Liver (tissue), 9 donors: Measurements from ENCODE around the gene TGM2. TPM values are rescaled to one million over a fixed set of nuclear protein-coding genes. Genes with fewer than 3 reads are reported as not detected.

Experiments
- DNase-seq: peaks from one replicate; pipeline ENCODE4 v3.0.0-alpha.2; 2017; ENCODE audit warnings: low spot score
- H3K27ac ChIP-seq, 2 donors: one replicate each; pipeline ENCODE4 v1.7.0; 2013; ENCODE audit warnings: inconsistent platforms in 2 of 2, low read length in 2 of 2, control low read depth in 1 of 2, low read depth in 1 of 2, mild to moderate bottlenecking in 1 of 2
- H3K27me3 ChIP-seq, 4 donors: one replicate each; pipeline versions ENCODE4 v1.6.1 to v1.7.0; 2013; ENCODE audit warnings: low read length in 3 of 4, inconsistent platforms in 1 of 4, mild to moderate bottlenecking in 1 of 4, moderate library complexity in 1 of 4; ENCODE audit not compliant: control insufficient read depth in 4 of 4, insufficient read depth in 4 of 4
- H3K36me3 ChIP-seq, 4 donors: one replicate each; pipeline versions ENCODE4 v1.6.1 to v1.7.0; 2013; ENCODE audit warnings: low read length in 3 of 4, mild to moderate bottlenecking in 3 of 4, low read depth in 1 of 4, moderate library complexity in 1 of 4; ENCODE audit not compliant: control insufficient read depth in 4 of 4, insufficient read depth in 3 of 4
- H3K4me1 ChIP-seq, 4 donors: one replicate each; pipeline versions ENCODE4 v1.6.1 to v1.7.0; 2013; ENCODE audit warnings: low read length in 3 of 4, mild to moderate bottlenecking in 3 of 4, moderate library complexity in 1 of 4; ENCODE audit not compliant: control insufficient read depth in 4 of 4, insufficient read depth in 4 of 4
- H3K4me3 ChIP-seq, 3 donors: one replicate each; pipeline versions ENCODE4 v1.6.1 to v1.7.0; 2013; ENCODE audit warnings: low read length in 3 of 3, control low read depth in 1 of 3, low read depth in 1 of 3, mild to moderate bottlenecking in 1 of 3
- H3K9ac ChIP-seq, 2 donors: one replicate each; pipeline ENCODE4 v1.7.0; 2013; ENCODE audit warnings: low read length in 2 of 2, mild to moderate bottlenecking in 2 of 2, moderate library complexity in 2 of 2, control low read depth in 1 of 2, low read depth in 1 of 2
- H3K9me3 ChIP-seq, 4 donors: one replicate each; pipeline versions ENCODE4 v1.6.1 to v1.7.0; 2013; ENCODE audit warnings: low read length in 3 of 4; ENCODE audit not compliant: control insufficient read depth in 4 of 4
- EGR1 ChIP-seq, 2 donors: IDR thresholded peaks; 2 replicates each; pipeline ENCODE4 v1.6.1; 2016 to 2018; ENCODE audit warnings: antibody characterized with exemption in 2 of 2, low read depth in 2 of 2
- FOXA1 ChIP-seq: IDR thresholded peaks from 2 replicates; pipeline ENCODE4 v1.6.1; 2016; ENCODE audit warnings: antibody characterized with exemption
- FOXA2 ChIP-seq: IDR thresholded peaks from 2 replicates; pipeline ENCODE4 v1.6.1; 2016; ENCODE audit warnings: antibody characterized with exemption
- GABPA ChIP-seq, 2 donors: IDR thresholded peaks in 1 of 2; conservative IDR thresholded peaks in 1 of 2; 2 replicates each; pipeline ENCODE4 v1.6.1; 2016; ENCODE audit warnings: antibody characterized with exemption in 2 of 2, mild to moderate bottlenecking in 1 of 2, moderate library complexity in 1 of 2
- HNF4A ChIP-seq, 2 donors: conservative IDR thresholded peaks; 2 replicates each; pipeline ENCODE4 v1.6.1; 2016; ENCODE audit warnings: antibody characterized with exemption in 2 of 2, mild to moderate bottlenecking in 2 of 2
- HNF4G ChIP-seq: IDR thresholded peaks from 2 replicates; pipeline ENCODE4 v1.6.1; 2016; ENCODE audit warnings: antibody characterized with exemption
- JUND ChIP-seq, 2 donors: IDR thresholded peaks; 2 replicates each; pipeline ENCODE4 v1.6.1; 2016; ENCODE audit warnings: antibody characterized with exemption in 2 of 2
- RAD21 ChIP-seq, 2 donors: IDR thresholded peaks; 2 replicates each; pipeline ENCODE4 v1.6.1; 2016; ENCODE audit warnings: antibody characterized with exemption in 2 of 2, mild to moderate bottlenecking in 2 of 2
- RXRA ChIP-seq, 2 donors: IDR thresholded peaks; 2 replicates each; pipeline ENCODE4 v1.6.1; 2017 to 2018; ENCODE audit warnings: antibody characterized with exemption in 2 of 2, mild to moderate bottlenecking in 1 of 2
- SP1 ChIP-seq: IDR thresholded peaks from 2 replicates; pipeline ENCODE4 v1.6.1; 2018; ENCODE audit warnings: antibody characterized with exemption, mild to moderate bottlenecking
- TAF1 ChIP-seq: conservative IDR thresholded peaks from 2 replicates; pipeline ENCODE4 v1.6.1; 2016; ENCODE audit warnings: antibody characterized with exemption, mild to moderate bottlenecking
- YY1 ChIP-seq: IDR thresholded peaks from 2 replicates; pipeline ENCODE4 v1.6.1; 2016; ENCODE audit warnings: antibody characterized with exemption, mild to moderate bottlenecking
- WGBS: extraction: QIAGEN DNeasy Blood & Tissue Kit; methylation state at CpG from one replicate; pipeline ENCODE4 v1.1.7; 2013; 5-methylcytosine and 5-hydroxymethylcytosine counted together
- polyA plus RNA-seq, 2 donors: library from polyadenylated mRNA; stranded (reverse) in 1 of 2; unstranded in 1 of 2; fragments of 200-250 nt in 1 of 2; fragments of >200 nt in 1 of 2; fragmentation: Nextera tagmentation in 1 of 2; extraction: Ambion mirVana in 1 of 2; gene quantifications; one replicate each; pipeline versions ENCODE4 v1.2.1 to v1.2.3, GENCODE V29; 2013 to 2015
- total RNA-seq, 2 donors: library from RNA; depleted of rRNA; stranded (reverse); fragments of >200 nt; gene quantifications; one replicate each; pipeline ENCODE4 v1.2.3, GENCODE V29; 2014
- TF ChIP-seq, protein P1 (sequence below): IDR thresholded peaks from 2 replicates; pipeline ENCODE4 v1.6.1; 2016; ENCODE audit warnings: antibody characterized with exemption
- TF ChIP-seq, protein P2 (sequence below): IDR thresholded peaks from 2 replicates; pipeline ENCODE4 v1.6.1; 2016; ENCODE audit warnings: antibody characterized with exemption
- TF ChIP-seq, protein P3 (sequence below): fragments of 150-350 bp; IDR thresholded peaks from 2 replicates; pipeline ENCODE4 v1.5.1; 2017; ENCODE audit warnings: improper control_type of control experiment, low read depth, low read length; ENCODE audit not compliant: missing input control
- donor health status: healthy.
- donor health status: healthy.
- donor health status: healthy.
- donor health status: healthy.
- donor health status: healthy.

Gene TGM2
- total and polyA plus RNA-seq, 4 donors: 106 to 375 (median 190) TPM

DNA sequence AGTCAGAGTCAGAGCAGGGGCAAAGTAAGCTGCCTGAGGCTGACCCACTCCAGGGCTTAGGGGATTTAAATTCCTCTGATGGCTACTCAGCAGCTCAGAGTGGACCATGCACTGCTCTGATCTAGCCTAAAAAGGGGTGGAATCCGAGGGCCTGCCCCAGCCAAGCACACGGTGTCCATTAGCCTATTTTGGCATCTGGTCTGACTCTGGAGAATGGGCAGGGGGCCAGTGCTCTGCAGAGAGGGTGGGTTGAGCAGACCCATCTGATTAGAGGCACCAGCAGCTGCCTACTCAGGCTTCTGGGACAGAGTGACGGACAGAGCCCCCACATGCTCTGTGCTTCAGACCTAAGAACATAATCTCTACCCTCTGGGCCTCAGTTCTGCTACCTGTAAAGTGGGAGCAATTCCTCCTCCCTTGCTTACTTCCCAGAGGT, 25.9 kb upstream of the TGM2 start:
- no peak overlapping the region for H3K9ac ChIP-seq
- H3K27me3 ChIP-seq: no peaks in the 10 kb centered on the region
- H3K36me3 ChIP-seq: no peaks in the 10 kb centered on the region
- WGBS: 81% methylated on average over 3 of the region's 3 CpGs
- no peak overlapping the region for H3K27ac ChIP-seq
- no peaks in the 10 kb centered on the region for H3K9me3 ChIP-seq
- no peak overlapping the region for H3K4me3 ChIP-seq
- DNase-seq: no peak
- peaks cover 3 to 12% (median 6%) of the 10 kb centered on the region in 4 donors for H3K4me1 ChIP-seq
- TF ChIP-seq HNF4G: no peak

DNA sequence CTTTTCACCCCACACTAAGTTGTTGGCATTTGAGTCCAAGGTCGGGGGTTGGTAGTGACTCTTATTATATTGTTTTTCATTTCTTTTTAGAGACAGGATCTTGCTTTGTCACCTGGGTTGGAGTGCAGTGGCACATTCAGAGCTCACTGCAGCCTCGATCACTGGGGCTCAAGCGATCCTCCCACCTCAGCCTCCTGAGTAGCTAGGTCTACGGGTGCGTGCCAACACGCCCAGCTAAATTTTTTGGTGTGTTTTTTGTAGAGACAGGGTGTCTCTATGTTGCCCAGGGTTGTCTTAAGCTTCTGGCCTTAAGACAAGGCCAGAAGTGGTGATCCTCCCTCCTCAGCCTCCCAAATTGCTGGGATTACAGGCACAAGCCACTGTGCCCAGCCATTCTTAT, 25.1 kb upstream of the TGM2 start:
- no peaks in the 10 kb centered on the region for H3K36me3 ChIP-seq
- peaks cover 0 to 4% (median 1%) of the 10 kb centered on the region in 4 donors for H3K4me1 ChIP-seq
- DNase-seq: no peak
- H3K9me3 ChIP-seq: no peaks in the 10 kb centered on the region
- no peak overlapping the region for H3K9ac ChIP-seq
- H3K27ac ChIP-seq: no peak overlapping the region
- 97% methylated on average over 6 of the region's 6 CpGs for WGBS
- H3K4me3 ChIP-seq: no peak overlapping the region
- no peak for TF ChIP-seq RXRA (IDR thresholded peaks at IDR 0.05)
- TF ChIP-seq FOXA1: no peak
- TF ChIP-seq EGR1 (IDR thresholded peaks at IDR 0.05; ENCODE audit: low read depth in 2 of 2): no peak
- no peak for TF ChIP-seq SP1
- TF ChIP-seq, protein P1, sequence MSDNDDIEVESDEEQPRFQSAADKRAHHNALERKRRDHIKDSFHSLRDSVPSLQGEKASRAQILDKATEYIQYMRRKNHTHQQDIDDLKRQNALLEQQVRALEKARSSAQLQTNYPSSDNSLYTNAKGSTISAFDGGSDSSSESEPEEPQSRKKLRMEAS: no peak
- no peak for TF ChIP-seq GABPA (IDR thresholded peaks at IDR 0.05 in 1 of 2, conservative IDR thresholded peaks at IDR 0.05 in 1 of 2)
- no peak for TF ChIP-seq YY1
- TF ChIP-seq, protein P2, sequence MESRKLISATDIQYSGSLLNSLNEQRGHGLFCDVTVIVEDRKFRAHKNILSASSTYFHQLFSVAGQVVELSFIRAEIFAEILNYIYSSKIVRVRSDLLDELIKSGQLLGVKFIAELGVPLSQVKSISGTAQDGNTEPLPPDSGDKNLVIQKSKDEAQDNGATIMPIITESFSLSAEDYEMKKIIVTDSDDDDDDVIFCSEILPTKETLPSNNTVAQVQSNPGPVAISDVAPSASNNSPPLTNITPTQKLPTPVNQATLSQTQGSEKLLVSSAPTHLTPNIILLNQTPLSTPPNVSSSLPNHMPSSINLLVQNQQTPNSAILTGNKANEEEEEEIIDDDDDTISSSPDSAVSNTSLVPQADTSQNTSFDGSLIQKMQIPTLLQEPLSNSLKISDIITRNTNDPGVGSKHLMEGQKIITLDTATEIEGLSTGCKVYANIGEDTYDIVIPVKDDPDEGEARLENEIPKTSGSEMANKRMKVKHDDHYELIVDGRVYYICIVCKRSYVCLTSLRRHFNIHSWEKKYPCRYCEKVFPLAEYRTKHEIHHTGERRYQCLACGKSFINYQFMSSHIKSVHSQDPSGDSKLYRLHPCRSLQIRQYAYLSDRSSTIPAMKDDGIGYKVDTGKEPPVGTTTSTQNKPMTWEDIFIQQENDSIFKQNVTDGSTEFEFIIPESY: no peak
- no peak for TF ChIP-seq JUND (IDR thresholded peaks at IDR 0.05)
- H3K27me3 ChIP-seq: no peaks in the 10 kb centered on the region

DNA sequence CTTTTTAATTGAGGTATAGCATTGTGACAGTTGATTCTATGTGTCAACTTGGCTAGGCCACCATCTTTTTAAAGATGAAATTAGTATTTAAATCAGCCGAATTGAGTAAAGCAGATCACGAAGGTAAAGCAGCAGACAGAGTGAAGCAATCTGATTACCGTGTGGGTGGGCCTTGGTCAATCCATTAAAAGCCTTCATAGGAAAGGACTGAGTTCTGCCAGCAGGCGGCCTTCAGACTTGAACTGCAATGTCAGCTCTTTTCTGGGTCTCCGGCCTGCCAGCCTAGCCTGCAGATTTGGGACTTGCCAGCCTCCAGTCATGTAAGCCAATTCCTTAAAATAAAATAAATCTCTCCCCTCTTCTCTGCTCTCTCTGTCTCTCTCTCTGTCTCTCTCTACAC, 22.4 kb upstream of the TGM2 start:
- Histone ChIP-seq H3K9me3 (no peaks in the 10 kb centered on the region), H3K4me1 (no peaks in the 10 kb centered on the region), H3K27ac (no peak overlapping the region), H3K9ac (no peak overlapping the region), H3K36me3 (no peaks in the 10 kb centered on the region), H3K27me3 (no peaks in the 10 kb centered on the region), H3K4me3 (no peak overlapping the region)
- WGBS: 26% methylated on average over 5 of the region's 5 CpGs
- DNase-seq: no peak
- TF ChIP-seq HNF4A (conservative IDR thresholded peaks at IDR 0.05) (peak; percentile 24 to 35), RXRA (IDR thresholded peaks at IDR 0.05) (peak; percentile 17 to 52), JUND (IDR thresholded peaks at IDR 0.05) (peak in 1 of 2 donors; percentile 21), RAD21 (IDR thresholded peaks at IDR 0.05) (peak; percentile 51 to 68), TAF1 (no peak), EGR1 (IDR thresholded peaks at IDR 0.05; ENCODE audit: low read depth in 2 of 2) (peak in 1 of 2 donors; percentile 35), SP1 (peak; percentile 21), FOXA2 (no peak)
- TF ChIP-seq, protein P3, sequence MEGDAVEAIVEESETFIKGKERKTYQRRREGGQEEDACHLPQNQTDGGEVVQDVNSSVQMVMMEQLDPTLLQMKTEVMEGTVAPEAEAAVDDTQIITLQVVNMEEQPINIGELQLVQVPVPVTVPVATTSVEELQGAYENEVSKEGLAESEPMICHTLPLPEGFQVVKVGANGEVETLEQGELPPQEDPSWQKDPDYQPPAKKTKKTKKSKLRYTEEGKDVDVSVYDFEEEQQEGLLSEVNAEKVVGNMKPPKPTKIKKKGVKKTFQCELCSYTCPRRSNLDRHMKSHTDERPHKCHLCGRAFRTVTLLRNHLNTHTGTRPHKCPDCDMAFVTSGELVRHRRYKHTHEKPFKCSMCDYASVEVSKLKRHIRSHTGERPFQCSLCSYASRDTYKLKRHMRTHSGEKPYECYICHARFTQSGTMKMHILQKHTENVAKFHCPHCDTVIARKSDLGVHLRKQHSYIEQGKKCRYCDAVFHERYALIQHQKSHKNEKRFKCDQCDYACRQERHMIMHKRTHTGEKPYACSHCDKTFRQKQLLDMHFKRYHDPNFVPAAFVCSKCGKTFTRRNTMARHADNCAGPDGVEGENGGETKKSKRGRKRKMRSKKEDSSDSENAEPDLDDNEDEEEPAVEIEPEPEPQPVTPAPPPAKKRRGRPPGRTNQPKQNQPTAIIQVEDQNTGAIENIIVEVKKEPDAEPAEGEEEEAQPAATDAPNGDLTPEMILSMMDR: peak; percentile 63
